IMR-90 (cell line): ENCODE data around the gene MRM2. TPM values are rescaled to one million over a fixed set of nuclear protein-coding genes. Genes with fewer than 3 reads are reported as not detected.

Source experiments
- ATAC-seq: fragments of 200-7000 bp; cut with Tn5 transposase; 2 replicates; pipeline ENCODE4 v1.9.1; 2020; ENCODE audit warnings: low read depth, mild to moderate bottlenecking, moderate library complexity
- BruUV-seq: library from RNA; stranded (reverse); fragments of 400-500 nt; replicated peaks from 2 replicates; lab custom pipeline; 2021; lab: Mats Ljungman, UMichigan
- CTCF ChIA-PET: fragments of 300-600 bp; formaldehyde crosslinking; extraction: SDS; loops from one replicate; lab custom pipeline; 2021; ENCODE audit warnings: antibody characterized with exemption; lab: Yijun Ruan, JAX
- POLR2A ChIA-PET: fragments of 300-600 bp; sonication (Branson Sonifier 250); formaldehyde crosslinking; loops from one replicate; lab custom pipeline; 2022; ENCODE audit warnings: antibody characterized with exemption; ENCODE audit not compliant: unreplicated experiment; lab: Charles Lee
- DNase-seq: peaks from one replicate; pipeline ENCODE4 v3.0.0; 2013
- H2AFZ ChIP-seq: replicated peaks from 2 replicates; pipeline ENCODE3; 2013; ENCODE audit warnings: low read length, mild to moderate bottlenecking; ENCODE audit not compliant: poor library complexity
- H2AK5ac ChIP-seq: 2 replicates; pipeline ENCODE4 v1.6.1; 2013; ENCODE audit warnings: low read depth, low read length, inconsistent platforms
- H2AK9ac ChIP-seq: replicated peaks from 2 replicates; pipeline ENCODE3; 2013; ENCODE audit warnings: mild to moderate bottlenecking, low read depth, low read length, moderate library complexity; ENCODE audit not compliant: poor library complexity
- H2BK120ac ChIP-seq: 2 replicates; pipeline ENCODE4 v1.6.1; 2013; ENCODE audit warnings: low read depth, low read length, inconsistent platforms
- H2BK15ac ChIP-seq: 3 replicates; pipeline ENCODE4 v1.6.1; 2013; ENCODE audit warnings: low read depth, low read length, inconsistent platforms
- H2BK20ac ChIP-seq: 2 replicates; pipeline ENCODE4 v1.6.1; 2013; ENCODE audit warnings: low read depth, mild to moderate bottlenecking, inconsistent platforms, low read length, moderate library complexity
- H2BK5ac ChIP-seq: 2 replicates; pipeline ENCODE4 v1.6.1; 2013; ENCODE audit warnings: mild to moderate bottlenecking, low read depth, low read length, inconsistent platforms; ENCODE audit not compliant: poor library complexity, severe bottlenecking
- H3K14ac ChIP-seq: replicated peaks from 2 replicates; pipeline ENCODE4 v1.6.1; 2013; ENCODE audit warnings: low read depth, low read length, inconsistent platforms
- H3K18ac ChIP-seq: 2 replicates; pipeline ENCODE4 v1.6.1; 2013; ENCODE audit warnings: low read depth, low read length, control low read depth
- H3K23ac ChIP-seq: 2 replicates; pipeline ENCODE4 v1.6.1; 2013; ENCODE audit warnings: low read depth, low read length, inconsistent platforms
- H3K27ac ChIP-seq: 2 replicates; pipeline ENCODE4 v1.5.1; 2013; ENCODE audit warnings: mild to moderate bottlenecking, control low read depth, low read length; ENCODE audit not compliant: insufficient read depth
- H3K27me3 ChIP-seq: 2 replicates; pipeline ENCODE4 v1.6.1; 2013; ENCODE audit warnings: low read length; ENCODE audit not compliant: control insufficient read depth, insufficient read depth
- H3K36me3 ChIP-seq: 2 replicates; pipeline ENCODE4 v1.6.1; 2013; ENCODE audit warnings: low read length, mixed read lengths; ENCODE audit not compliant: control insufficient read depth, insufficient read depth
- H3K4ac ChIP-seq: 2 replicates; pipeline ENCODE4 v1.6.1; 2013; ENCODE audit warnings: low read depth, low read length, inconsistent platforms
- H3K4me1 ChIP-seq: 2 replicates; pipeline ENCODE4 v1.6.1; 2013; ENCODE audit warnings: low read length, mixed read lengths; ENCODE audit not compliant: control insufficient read depth, insufficient read depth
- H3K4me2 ChIP-seq: 2 replicates; pipeline ENCODE4 v1.6.1; 2013; ENCODE audit warnings: low read depth, mild to moderate bottlenecking, control low read depth, low read length, moderate library complexity
- H3K4me3 ChIP-seq: 2 replicates; pipeline ENCODE4 v1.5.1; 2013; ENCODE audit warnings: low read depth, mild to moderate bottlenecking, control low read depth, low read length, moderate library complexity; ENCODE audit not compliant: insufficient read depth
- H3K56ac ChIP-seq: 2 replicates; pipeline ENCODE4 v1.6.1; 2013; ENCODE audit warnings: low read length, inconsistent platforms; ENCODE audit not compliant: insufficient read depth; ENCODE audit errors: extremely low read depth
- H3K79me1 ChIP-seq, 2 experiments: 2 replicates each; pipeline ENCODE4 v1.6.1; 2013; ENCODE audit warnings: low read length in 2 of 2, inconsistent platforms in 1 of 2, low read depth in 1 of 2
- H3K9ac ChIP-seq: 2 replicates; pipeline ENCODE4 v1.6.1; 2013; ENCODE audit warnings: low read depth, low read length, control low read depth
- H3K9me1 ChIP-seq: 2 replicates; pipeline ENCODE4 v1.6.1; 2013; ENCODE audit warnings: low read length, inconsistent platforms; ENCODE audit not compliant: insufficient read depth
- H3K9me3 ChIP-seq: 2 replicates; pipeline ENCODE4 v1.6.1; 2013; ENCODE audit warnings: low read length; ENCODE audit not compliant: control insufficient read depth, insufficient read depth
- H4K20me1 ChIP-seq: 2 replicates; pipeline ENCODE4 v1.6.1; 2013; ENCODE audit warnings: low read length, inconsistent platforms; ENCODE audit not compliant: insufficient read depth
- H4K5ac ChIP-seq: 2 replicates; pipeline ENCODE4 v1.6.1; 2013; ENCODE audit warnings: mild to moderate bottlenecking, low read depth, low read length, control low read depth
- H4K8ac ChIP-seq, 2 experiments: 2 replicates each; pipeline ENCODE4 v1.6.1; 2013; ENCODE audit warnings: low read depth in 2 of 2, low read length in 2 of 2, control low read depth in 1 of 2, inconsistent platforms in 1 of 2
- H4K91ac ChIP-seq: 2 replicates; pipeline ENCODE4 v1.6.1; 2013; ENCODE audit warnings: low read depth, low read length, inconsistent platforms; ENCODE audit not compliant: insufficient read depth
- BHLHE40 ChIP-seq: fragments of 150-350 bp; IDR thresholded peaks from 2 replicates; pipeline ENCODE4 v1.6.1; 2016; ENCODE audit warnings: mild to moderate bottlenecking, low read depth, low read length
- CEBPB ChIP-seq: IDR thresholded peaks from 2 replicates; pipeline ENCODE4 v1.6.1; 2012; ENCODE audit warnings: low read depth, low read length, improper control_type of control experiment
- CHD1 ChIP-seq: IDR thresholded peaks from 2 replicates; pipeline ENCODE4 v1.6.1; 2012; ENCODE audit warnings: low read depth, low read length, improper control_type of control experiment
- ELK1 ChIP-seq: fragments of 150-350 bp; IDR thresholded peaks from 2 replicates; pipeline ENCODE4 v1.6.1; 2016; ENCODE audit warnings: low read depth, mild to moderate bottlenecking, low read length, moderate library complexity, borderline replicate concordance
- FOS ChIP-seq: fragments of 150-350 bp; IDR thresholded peaks from 2 replicates; pipeline ENCODE4 v1.6.1; 2016; ENCODE audit warnings: low read depth, low read length
- MAFK ChIP-seq: IDR thresholded peaks from 2 replicates; pipeline ENCODE4 v1.6.1; 2012; ENCODE audit warnings: low read depth, low read length, improper control_type of control experiment
- MAZ ChIP-seq: IDR thresholded peaks from 2 replicates; pipeline ENCODE4 v1.6.1; 2012; ENCODE audit warnings: low read depth, mild to moderate bottlenecking, low read length, improper control_type of control experiment, moderate library complexity, borderline replicate concordance
- POLR2A ChIP-seq: IDR thresholded peaks from 2 replicates; pipeline ENCODE4 v1.6.1; 2012; ENCODE audit warnings: mild to moderate bottlenecking, low read depth, low read length
- RAD21 ChIP-seq: IDR thresholded peaks from 2 replicates; pipeline ENCODE4 v1.6.1; 2012; ENCODE audit warnings: low read length, improper control_type of control experiment
- RCOR1 ChIP-seq: IDR thresholded peaks from 2 replicates; pipeline ENCODE4 v1.6.1; 2012; ENCODE audit warnings: mild to moderate bottlenecking, low read length, improper control_type of control experiment; ENCODE audit not compliant: insufficient replicate concordance
- WGBS, 2 experiments: methylation state at CpG; one replicate each; pipeline versions ENCODE4 v1.1.5 to v1.1.7; 2013; ENCODE audit warnings: missing lambda C conversion rate in 2 of 2; ENCODE audit not compliant: insufficient read length in 1 of 2; ENCODE audit errors: extremely low coverage in 2 of 2; 5-methylcytosine and 5-hydroxymethylcytosine counted together
- dilution Hi-C: fragments of 300-500 bp; cut with HindIII; formaldehyde crosslinking; loops from one replicate; pipeline ENCODE4 v1.14.3; 2018; ENCODE audit warnings: low sequenced_read_pairs; ENCODE audit not compliant: unreplicated experiment
- in situ Hi-C: fragments of 300-500 bp; cut with MboI; formaldehyde crosslinking; loops from 3 replicates; pipeline ENCODE4 v1.14.3; 2019; ENCODE audit warnings: low sequenced_read_pairs, inconsistent platforms, mixed read lengths
- intact Hi-C: fragments of 100-400 bp; cut with micrococcal nuclease; formaldehyde crosslinking; loops from 2 replicates; pipeline ENCODE4 v1.10.0; 2022
- polyA plus RNA-seq, 3 experiments: library from polyadenylated mRNA; depleted of rRNA; stranded (reverse); fragments of >200 nt; gene quantifications; 2 replicates each; pipeline ENCODE4 v1.2.3, GENCODE V29; 2012; ENCODE audit warnings: low replicate concordance in 1 of 3
- total RNA-seq: library from RNA; depleted of rRNA; stranded (reverse); fragments of >200 nt; gene quantifications from 2 replicates; pipeline ENCODE4 v1.2.3, GENCODE V29; 2012

MRM2 gene
- total and polyA plus RNA-seq, 2 of the 4 experiments (the other 2 are of a cell fraction), result 19.1 to 23.8 TPM

DNA sequence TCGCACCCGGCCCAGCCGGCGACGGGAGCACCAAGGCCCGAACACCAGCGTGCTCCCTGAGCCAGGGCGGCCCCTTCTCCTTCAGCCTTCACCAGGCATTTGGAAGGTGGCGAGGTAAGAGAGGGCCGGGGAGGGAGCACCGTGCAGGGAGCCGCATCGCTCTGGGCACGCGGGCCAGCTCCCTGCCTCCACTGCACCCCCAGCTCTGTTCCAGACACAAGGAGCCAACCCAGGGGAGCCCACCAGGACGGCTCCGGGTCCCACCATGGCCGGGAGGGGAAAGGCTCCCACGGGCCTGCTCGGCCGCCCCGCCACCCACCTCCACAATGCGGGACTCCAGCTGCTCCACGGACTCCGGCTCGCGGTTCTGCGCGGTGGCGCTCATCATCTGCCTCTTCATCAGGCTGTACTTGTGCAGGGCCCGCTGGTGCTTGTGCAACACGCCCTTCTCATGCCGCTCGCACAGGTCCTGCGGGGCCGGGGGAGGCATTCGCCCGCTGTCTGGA is 15.1 kb upstream of the MRM2 start:
- no peak overlapping the region for H3K4me3 ChIP-seq
- H3K14ac ChIP-seq, result no peak overlapping the region
- no peak overlapping the region for H2AK5ac ChIP-seq
- H3K9me1 ChIP-seq, result 0 out of 2 replicates have a peak, but pooled peaks cover 3% of the 10 kb centered on the region
- no peak overlapping the region for H3K4me2 ChIP-seq
- ChIA-PET CTCF (no interaction called here), POLR2A (no interaction called here)
- no peak overlapping the region for H3K18ac ChIP-seq
- H2BK5ac ChIP-seq, result no peak overlapping the region
- H3K4me1 ChIP-seq, result no peaks in the 10 kb centered on the region
- no peak overlapping the region for H4K8ac ChIP-seq
- no peak overlapping the region for H3K56ac ChIP-seq
- H3K79me1 ChIP-seq, result 0 out of 4 replicates have a peak, but pooled peaks cover 0 to 10% of the 10 kb centered on the region in 2 experiments
- no peak overlapping the region for H2BK120ac ChIP-seq
- H3K4ac ChIP-seq, result no peak overlapping the region
- ATAC-seq (no peak), DNase-seq (no peak)
- H4K20me1 ChIP-seq, result peaks cover 7% of the 10 kb centered on the region; the same call in 1 of the 2 replicates
- intact Hi-C loops, result no loop called here
- BruUV-seq, result no TSS peak
- H2AK9ac ChIP-seq, result no peak overlapping the region
- dilution Hi-C loops, result no loop called here
- in situ Hi-C loops, result no loop called here
- no peak overlapping the region for H4K91ac ChIP-seq
- H3K27me3 ChIP-seq, result no peaks in the 10 kb centered on the region
- H3K27ac ChIP-seq, result no peak overlapping the region
- H2AFZ ChIP-seq, result no peak overlapping the region
- no peaks in the 10 kb centered on the region for H3K9me3 ChIP-seq
- TF ChIP-seq MAFK (no peak), RCOR1 (no peak), POLR2A (no peak), RAD21 (no peak), ELK1 (no peak), CHD1 (no peak), FOS (no peak), MAZ (no peak), BHLHE40 (no peak), CEBPB (no peak)
- no peak overlapping the region for H4K5ac ChIP-seq
- WGBS, 2 experiments, result 97% methylated on average over 17 of the region's 38 CpGs; no CpG with 5 or more reads in 1 of the 2 experiments
- H3K23ac ChIP-seq, result no peak overlapping the region
- no peak overlapping the region for H2BK15ac ChIP-seq
- H3K36me3 ChIP-seq, result peaks cover 27% of the 10 kb centered on the region
- H3K9ac ChIP-seq, result no peak overlapping the region
- H2BK20ac ChIP-seq, result no peak overlapping the region
